Common myeloid progenitor, CD34-positive (primary cell): Measurements from ENCODE around the gene PIK3IP1.

Experiments used
- CTCF ChIA-PET: fragments of 350-600 bp; sonication (Branson Sonifier 250); formaldehyde crosslinking; loops from one replicate; lab custom pipeline; 2021; ENCODE audit warnings: antibody characterized with exemption; lab: Charles Lee
- POLR2A ChIA-PET: fragments of 350-600 bp; sonication (Branson Sonifier 250); formaldehyde crosslinking; loops from one replicate; lab custom pipeline; 2021; ENCODE audit warnings: antibody characterized with exemption; lab: Charles Lee
- DNase-seq, 3 donors: peaks; one replicate each; pipeline versions ENCODE4 v3.0.0 to v3.0.0-alpha.2; 2013
- H3K27ac ChIP-seq, 2 experiments: 1 replicate in 1 of 2; 2 replicates in 1 of 2; pipeline ENCODE4 v1.7.0; 2013; ENCODE audit warnings: inconsistent platforms in 2 of 2, low read length in 2 of 2, mild to moderate bottlenecking in 2 of 2, low read depth in 1 of 2, moderate library complexity in 1 of 2; ENCODE audit not compliant: severe bottlenecking in 2 of 2, insufficient read depth in 1 of 2, poor library complexity in 1 of 2
- H3K27me3 ChIP-seq, 5 experiments: replicated peaks in 2 of 5; 1 replicate in 3 of 5; 2 replicates in 2 of 5; pipeline versions ENCODE4 v1.6.1 to v1.7.0; 2013; ENCODE audit warnings: low read length in 4 of 5, mild to moderate bottlenecking in 2 of 5, moderate library complexity in 2 of 5, inconsistent platforms in 1 of 5; ENCODE audit not compliant: insufficient read depth in 5 of 5, control insufficient read depth in 4 of 5
- H3K36me3 ChIP-seq, 4 experiments: 1 replicate in 2 of 4; 2 replicates in 2 of 4; pipeline versions ENCODE4 v1.6.1 to v1.7.0; 2013; ENCODE audit warnings: low read length in 3 of 4, control low read depth in 1 of 4, mild to moderate bottlenecking in 1 of 4; ENCODE audit not compliant: control insufficient read depth in 4 of 4, insufficient read depth in 4 of 4
- H3K4me1 ChIP-seq, 4 experiments: 1 replicate in 3 of 4; 2 replicates in 1 of 4; pipeline versions ENCODE4 v1.6.1 to v1.7.1; 2013; ENCODE audit warnings: low read length in 3 of 4, mild to moderate bottlenecking in 3 of 4, control low read depth in 1 of 4, inconsistent platforms in 1 of 4, moderate library complexity in 1 of 4; ENCODE audit not compliant: control insufficient read depth in 4 of 4, insufficient read depth in 4 of 4; ENCODE audit errors: control extremely low read depth in 1 of 4
- H3K4me3 ChIP-seq, 7 experiments: 1 replicate in 4 of 7; 2 replicates in 3 of 7; pipeline versions ENCODE4 v1.5.1 to v1.7.0; 2013; ENCODE audit warnings: mild to moderate bottlenecking in 7 of 7, low read length in 6 of 7, moderate library complexity in 6 of 7, inconsistent platforms in 2 of 7, low read depth in 2 of 7, control low read depth in 1 of 7; ENCODE audit not compliant: insufficient read depth in 4 of 7, control insufficient read depth in 1 of 7; ENCODE audit errors: extremely low read depth in 1 of 7
- H3K9me3 ChIP-seq, 5 experiments: 1 replicate in 4 of 5; 2 replicates in 1 of 5; pipeline versions ENCODE4 v1.6.1 to v1.7.1; 2013; ENCODE audit warnings: low read length in 4 of 5, mild to moderate bottlenecking in 2 of 5, inconsistent platforms in 1 of 5, low read depth in 1 of 5, moderate library complexity in 1 of 5; ENCODE audit not compliant: control insufficient read depth in 4 of 5, insufficient read depth in 2 of 5; ENCODE audit errors: control extremely low read depth in 1 of 5
- WGBS: methylation state at CpG from one replicate; pipeline ENCODE4 v1.1.5; 2013; ENCODE audit not compliant: insufficient coverage; 5-methylcytosine and 5-hydroxymethylcytosine counted together

Gene PIK3IP1

DNA sequence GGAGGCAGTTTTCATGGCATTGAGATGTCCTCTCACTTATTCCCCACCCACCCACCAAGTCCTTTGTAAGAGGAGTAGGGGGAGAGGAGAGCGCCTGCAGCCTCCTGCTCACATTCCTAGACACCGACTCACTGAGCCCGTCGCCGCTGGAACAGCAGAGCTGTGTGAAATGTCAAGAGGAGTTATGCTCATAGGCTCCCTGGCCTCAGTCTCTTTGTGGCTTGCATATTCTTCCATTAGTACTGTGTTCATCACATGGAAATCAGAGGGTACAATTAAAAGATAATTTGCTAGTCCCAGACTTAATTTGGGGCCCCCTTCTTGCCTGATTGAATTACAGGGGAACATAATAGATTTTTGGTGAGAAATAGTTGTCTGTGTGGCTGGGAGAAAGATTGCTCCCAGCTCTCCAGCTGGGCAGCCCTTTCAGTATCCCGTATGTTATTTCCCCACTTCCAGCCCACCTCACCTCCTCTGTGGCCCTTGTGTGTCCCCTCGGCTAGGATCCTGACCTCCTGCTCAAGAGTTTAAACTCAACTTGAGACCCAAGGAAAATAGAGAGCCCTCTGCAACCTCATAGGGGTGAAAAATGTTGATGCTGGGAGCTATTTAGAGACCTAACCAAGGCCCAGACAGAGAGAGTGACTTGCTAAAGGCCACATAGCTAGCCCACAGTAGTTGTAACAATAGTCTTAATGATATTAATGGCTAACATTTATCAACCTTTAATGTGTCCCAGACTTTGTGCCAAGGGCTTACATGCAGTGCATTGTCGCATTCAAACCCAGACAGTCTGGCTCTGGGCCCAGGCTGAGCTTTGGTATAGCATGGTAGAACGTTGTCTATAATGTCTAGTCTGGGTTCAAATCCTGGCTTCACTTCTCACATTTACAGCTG, 48.0 kb downstream of the PIK3IP1 start:
- Histone ChIP-seq H3K4me3 (no peak overlapping the region), H3K27me3 (no peaks in the 10 kb centered on the region), H3K36me3 (peaks cover 2 to 44% (median 14%) of the 10 kb centered on the region in 4 experiments), H3K27ac (no peak overlapping the region), H3K9me3 (no peaks in the 10 kb centered on the region), H3K4me1 (peaks cover 0 to 28% (median 18%) of the 10 kb centered on the region in 4 experiments)
- POLR2A ChIA-PET, result interaction anchor here (0.5 to 0.6 kb wide), 2 partner anchors 27 to 937 kb away, joined by 3 to 6 read pairs; no protein-coding TSS in a partner anchor
- CTCF ChIA-PET, result interaction anchor here (0.7 to 19.0 kb wide), 7 partner anchors 9 to 1025 kb away, joined by 3 to 185 read pairs (median 5); no protein-coding TSS in a partner anchor
- DNase-seq, result no peak
- WGBS, result 100% methylated on average over 2 of the region's 9 CpGs

DNA sequence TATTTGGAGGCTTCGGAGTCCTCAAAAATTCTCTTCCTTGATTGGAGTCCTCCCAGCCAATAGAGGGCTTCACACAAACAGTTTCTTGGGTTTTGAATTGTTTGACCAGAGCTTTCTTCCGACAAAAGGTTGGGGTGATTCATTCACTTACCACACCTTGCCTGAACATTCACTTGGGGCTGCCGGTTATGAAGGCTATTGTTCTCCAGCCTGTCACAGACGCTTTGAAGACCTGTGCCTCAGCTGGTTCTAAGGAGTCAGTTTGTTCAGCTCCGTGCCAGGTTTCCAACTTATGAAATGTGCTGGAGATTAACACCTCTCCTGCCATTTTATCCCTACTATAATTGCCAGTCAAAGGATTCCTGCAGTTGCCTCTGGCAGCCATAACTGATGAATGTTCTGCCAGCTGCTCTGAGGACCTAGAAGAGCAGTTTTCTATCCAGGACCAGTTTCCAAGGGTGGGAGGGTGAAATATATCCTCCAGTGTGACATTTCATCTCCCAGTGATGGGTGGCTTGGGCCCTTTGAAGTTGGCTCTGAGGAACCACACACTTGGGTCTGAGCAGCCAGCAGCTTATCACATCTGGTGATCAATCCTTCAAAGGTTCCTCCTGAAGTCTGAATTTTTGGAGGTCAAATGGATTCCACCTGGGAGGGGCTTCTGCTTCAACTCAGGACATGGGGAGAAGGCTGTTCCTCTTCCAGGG, 48.8 kb downstream of the PIK3IP1 start:
- H3K27me3 ChIP-seq, result no peaks in the 10 kb centered on the region
- ChIA-PET POLR2A (no interaction called here), CTCF (interaction anchor here (1.4 to 19.0 kb wide), 3 partner anchors 10 to 27 kb away, joined by 5 to 185 read pairs (median 21); no protein-coding TSS in a partner anchor)
- WGBS, result 95% methylated on average over 4 of the region's 5 CpGs
- H3K9me3 ChIP-seq, result no peaks in the 10 kb centered on the region
- H3K36me3 ChIP-seq, result peaks cover 0 to 42% (median 12%) of the 10 kb centered on the region in 4 experiments
- no peak for DNase-seq
- no peak overlapping the region for H3K4me3 ChIP-seq
- H3K4me1 ChIP-seq, result peaks cover 0 to 25% (median 16%) of the 10 kb centered on the region in 4 experiments
- no peak overlapping the region for H3K27ac ChIP-seq

DNA sequence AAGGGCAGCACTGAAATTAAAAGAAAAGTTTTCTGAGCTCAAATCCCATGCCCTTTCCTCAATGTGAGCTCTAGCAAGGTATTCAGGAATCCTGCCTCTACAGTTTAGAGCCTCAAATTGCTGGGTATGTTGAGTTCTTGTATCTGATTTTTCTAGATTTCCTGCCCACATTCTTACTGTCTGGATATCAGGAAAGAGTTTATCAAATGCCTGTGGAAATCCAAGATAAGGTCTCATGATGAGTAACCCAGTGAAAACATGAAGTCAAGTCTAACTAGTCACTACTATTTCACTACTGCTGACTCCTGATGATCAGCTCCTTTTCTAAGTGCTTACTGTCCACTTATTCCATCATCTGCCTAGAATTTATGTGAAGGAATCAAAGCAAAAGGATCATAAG, 50.4 kb downstream of the PIK3IP1 start:
- H3K36me3 ChIP-seq, result peaks cover 0 to 41% (median 12%) of the 10 kb centered on the region in 4 experiments
- no peaks in the 10 kb centered on the region for H3K9me3 ChIP-seq
- H3K4me3 ChIP-seq, result no peak overlapping the region
- peaks cover 0 to 20% (median 9%) of the 10 kb centered on the region in 4 experiments for H3K4me1 ChIP-seq
- no peaks in the 10 kb centered on the region for H3K27me3 ChIP-seq
- H3K27ac ChIP-seq, result no peak overlapping the region
- no peak for DNase-seq
- CTCF ChIA-PET, result interaction anchor here (1.0 to 19.0 kb wide), 2 partner anchors 14 to 28 kb away, joined by 3 to 185 read pairs; no protein-coding TSS in a partner anchor
- POLR2A ChIA-PET, result interaction anchor here (0.7 kb wide), 1 partner anchor 10 kb away, joined by 3 read pairs; no protein-coding TSS in a partner anchor

DNA sequence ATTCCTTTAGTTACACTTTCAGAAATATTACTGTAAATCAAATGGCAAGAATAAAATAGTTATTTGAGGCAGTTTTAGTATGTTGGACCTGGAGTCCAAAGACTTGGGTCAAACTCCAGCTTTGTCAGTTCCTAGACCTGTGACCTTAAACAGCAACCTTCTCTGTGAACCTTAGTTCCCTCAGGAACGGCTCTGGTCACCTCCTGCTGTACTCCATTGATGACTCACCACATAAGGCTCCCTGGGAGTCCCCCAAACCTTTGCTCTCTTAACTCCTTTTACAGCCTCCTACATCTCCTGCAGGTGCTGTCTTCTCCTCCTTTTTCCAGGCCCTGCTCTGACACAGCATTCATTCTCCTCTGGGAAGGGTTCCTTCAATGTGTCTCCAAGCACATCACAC, 51.1 kb downstream of the PIK3IP1 start:
- no peaks in the 10 kb centered on the region for H3K9me3 ChIP-seq
- H3K27me3 ChIP-seq, result no peaks in the 10 kb centered on the region
- WGBS, result 83% methylated on average over 1 of the region's 1 CpG
- no peak overlapping the region for H3K27ac ChIP-seq
- ChIA-PET POLR2A (interaction anchor here (0.7 kb wide), 2 partner anchors 11 to 12 kb away, joined by 3 read pairs; no protein-coding TSS in a partner anchor), CTCF (interaction anchor here (0.8 to 19.0 kb wide), 5 partner anchors 10 to 29 kb away, joined by 3 to 185 read pairs (median 10); partner anchors contain the start of gene LIMK2)
- peaks cover 0 to 40% (median 12%) of the 10 kb centered on the region in 4 experiments for H3K36me3 ChIP-seq
- peaks cover 0 to 22% (median 10%) of the 10 kb centered on the region in 4 experiments for H3K4me1 ChIP-seq
- no peak for DNase-seq
- H3K4me3 ChIP-seq, result no peak overlapping the region

DNA sequence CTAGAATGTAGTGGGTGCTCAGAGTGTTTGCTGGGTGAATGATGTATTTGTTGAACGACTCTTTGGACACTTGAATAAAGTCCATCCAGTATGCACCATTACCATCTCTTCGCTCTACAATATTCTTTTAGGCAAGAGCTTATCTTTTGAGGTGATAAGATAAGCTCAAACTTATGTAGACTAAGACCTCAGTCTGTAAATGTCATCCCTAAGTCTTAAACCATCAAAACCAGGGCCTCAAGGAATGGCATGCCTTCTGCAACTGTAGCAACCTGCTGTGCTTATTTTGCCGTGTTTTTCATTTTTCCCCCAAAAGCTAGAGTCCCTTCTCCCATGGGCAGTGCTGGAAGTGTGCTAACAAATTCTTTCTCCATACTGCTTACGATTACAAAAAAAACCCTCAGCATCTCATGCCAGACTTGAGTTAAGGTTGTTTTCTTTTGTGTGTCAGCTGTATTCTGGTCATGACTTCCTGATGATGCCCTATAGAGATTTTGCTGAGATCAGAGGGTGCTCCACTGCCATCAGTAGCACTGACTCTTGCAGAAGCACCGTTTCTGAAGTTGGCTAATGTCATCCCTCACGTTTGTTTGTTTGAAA, 52.4 kb downstream of the PIK3IP1 start:
- ChIA-PET POLR2A (no interaction called here), CTCF (interaction anchor here (0.7 to 2.7 kb wide), 7 partner anchors 9 to 49 kb away, joined by 3 to 15 read pairs (median 4); no protein-coding TSS in a partner anchor)
- Histone ChIP-seq H3K4me3 (no peak overlapping the region), H3K27me3 (no peaks in the 10 kb centered on the region), H3K9me3 (no peaks in the 10 kb centered on the region), H3K36me3 (peaks cover 0 to 39% (median 12%) of the 10 kb centered on the region in 4 experiments), H3K27ac (no peak overlapping the region), H3K4me1 (peaks cover 5 to 31% (median 17%) of the 10 kb centered on the region in 4 experiments)
- DNase-seq, result no peak
- WGBS, result 94% methylated on average over 2 of the region's 6 CpGs

DNA sequence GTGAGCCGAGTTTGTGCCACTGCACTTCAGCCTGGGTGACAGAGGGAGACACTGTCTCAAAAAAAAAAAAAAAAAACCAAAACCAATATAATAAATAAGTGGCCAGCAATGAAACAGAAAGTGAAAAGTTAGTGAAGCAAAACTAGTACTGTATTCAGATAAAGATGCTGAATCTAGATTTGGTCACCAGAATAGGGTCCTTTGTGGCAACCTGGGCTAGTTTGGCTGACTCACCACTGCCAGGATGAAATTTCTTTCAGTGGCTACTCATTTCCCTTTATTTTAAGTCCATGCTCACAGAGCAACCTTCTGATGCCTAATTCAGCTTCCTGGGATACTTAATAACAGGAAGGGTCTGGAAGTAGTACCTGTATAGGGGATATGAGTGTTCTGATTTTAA, 54.2 kb downstream of the PIK3IP1 start:
- POLR2A ChIA-PET, result no interaction called here
- CTCF ChIA-PET, result no interaction called here
- DNase-seq, result peak in 2 of 3 donors; percentile 36 to 38
- Histone ChIP-seq H3K27me3 (no peaks in the 10 kb centered on the region), H3K9me3 (no peaks in the 10 kb centered on the region), H3K4me1 (peaks cover 12 to 42% (median 30%) of the 10 kb centered on the region in 4 experiments), H3K27ac (no peak overlapping the region), H3K4me3 (no peak overlapping the region), H3K36me3 (peaks cover 0 to 31% (median 12%) of the 10 kb centered on the region in 4 experiments)
- no CpG with 5 or more reads among the region's 1 CpG for WGBS
